SK-N-SH (cell line): ENCODE measurements around the gene C16orf78.

Experiments used
- CTCF ChIP-seq: fragments of 200-600 bp; sonication (generic); IDR thresholded peaks from 2 replicates; pipeline ENCODE4 v1.6.1; 2017; ENCODE audit warnings: antibody characterized with exemption, mild to moderate bottlenecking, moderate library complexity
- EZH2phosphoT487 ChIP-seq: fragments of 200-600 bp; sonication (generic); IDR thresholded peaks from 2 replicates; pipeline ENCODE4 v1.6.1; 2017; ENCODE audit warnings: low read depth, mixed run types, mild to moderate bottlenecking, antibody characterized with exemption, moderate library complexity, borderline replicate concordance
- GABPA ChIP-seq: IDR thresholded peaks from 2 replicates; pipeline ENCODE4 v1.4.0; 2012; ENCODE audit warnings: low read depth, mild to moderate bottlenecking
- IRF3 ChIP-seq: fragments of 150-350 bp; IDR thresholded peaks from 2 replicates; pipeline ENCODE4 v1.6.1; 2016; ENCODE audit warnings: mild to moderate bottlenecking, low read depth, low read length
- MXI1 ChIP-seq: IDR thresholded peaks from 2 replicates; pipeline ENCODE4 v1.6.1; 2012; ENCODE audit warnings: mild to moderate bottlenecking, low read depth, low read length, improper control_type of control experiment
- POLR2AphosphoS5 ChIP-seq: IDR thresholded peaks from 2 replicates; pipeline ENCODE4 v1.6.1; 2012; ENCODE audit warnings: low read depth, low read length
- YY1 ChIP-seq: IDR thresholded peaks from 2 replicates; pipeline ENCODE4 v1.4.0; 2012; ENCODE audit warnings: low read depth, mild to moderate bottlenecking

- TF ChIP-seq CTCF = peak; percentile 19; the same call in 1 of the 2 replicates
- no peak for TF ChIP-seq YY1
- no peak for TF ChIP-seq EZH2phosphoT487
- no peak for TF ChIP-seq MXI1
- no peak for TF ChIP-seq GABPA
- no peak for TF ChIP-seq POLR2AphosphoS5
- TF ChIP-seq IRF3 = no peak
Observed at GRCh38 chr16:49382916-49383315, 9.3 kb downstream of the C16orf78 start.
